Measurements from ENCODE around the gene ELL.

DNA sequence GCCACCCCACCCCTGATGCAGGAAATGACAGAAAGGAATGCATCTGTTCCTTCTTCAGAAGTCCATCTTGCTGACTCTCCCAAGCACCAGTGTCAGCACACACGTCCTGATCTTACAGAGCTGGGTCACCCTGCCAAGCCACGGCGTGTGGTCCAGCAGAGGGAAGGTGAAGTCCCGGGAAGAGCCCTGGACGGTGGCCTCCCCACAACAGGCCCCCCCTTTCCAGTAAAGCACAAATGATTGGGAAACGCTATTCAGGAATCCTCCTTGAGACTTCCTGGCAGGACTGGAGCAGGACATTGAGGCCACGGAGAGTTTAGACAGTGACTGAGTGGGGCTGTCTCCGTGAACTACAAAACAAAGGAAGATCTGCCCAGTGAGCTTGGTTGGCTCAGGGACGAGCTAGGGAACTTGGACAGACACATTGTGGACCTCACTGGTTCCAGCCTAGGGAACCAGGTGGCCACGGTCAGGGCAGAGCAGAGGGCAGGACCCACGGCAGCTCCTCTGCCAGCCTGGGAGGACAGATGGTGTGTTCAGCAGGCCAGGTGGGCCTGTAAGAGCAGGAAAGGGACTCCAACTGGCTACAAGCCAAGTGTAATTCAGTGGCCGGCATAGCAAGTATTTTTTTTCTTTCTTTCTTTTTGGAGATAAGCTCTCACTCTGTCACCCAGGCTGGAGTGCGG lies 41.7 kb downstream of the ELL start:
- TF ChIP-seq, protein P1, sequence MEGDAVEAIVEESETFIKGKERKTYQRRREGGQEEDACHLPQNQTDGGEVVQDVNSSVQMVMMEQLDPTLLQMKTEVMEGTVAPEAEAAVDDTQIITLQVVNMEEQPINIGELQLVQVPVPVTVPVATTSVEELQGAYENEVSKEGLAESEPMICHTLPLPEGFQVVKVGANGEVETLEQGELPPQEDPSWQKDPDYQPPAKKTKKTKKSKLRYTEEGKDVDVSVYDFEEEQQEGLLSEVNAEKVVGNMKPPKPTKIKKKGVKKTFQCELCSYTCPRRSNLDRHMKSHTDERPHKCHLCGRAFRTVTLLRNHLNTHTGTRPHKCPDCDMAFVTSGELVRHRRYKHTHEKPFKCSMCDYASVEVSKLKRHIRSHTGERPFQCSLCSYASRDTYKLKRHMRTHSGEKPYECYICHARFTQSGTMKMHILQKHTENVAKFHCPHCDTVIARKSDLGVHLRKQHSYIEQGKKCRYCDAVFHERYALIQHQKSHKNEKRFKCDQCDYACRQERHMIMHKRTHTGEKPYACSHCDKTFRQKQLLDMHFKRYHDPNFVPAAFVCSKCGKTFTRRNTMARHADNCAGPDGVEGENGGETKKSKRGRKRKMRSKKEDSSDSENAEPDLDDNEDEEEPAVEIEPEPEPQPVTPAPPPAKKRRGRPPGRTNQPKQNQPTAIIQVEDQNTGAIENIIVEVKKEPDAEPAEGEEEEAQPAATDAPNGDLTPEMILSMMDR (conservative IDR thresholded peaks at IDR 0.05 in 1 of 2, IDR thresholded peaks at IDR 0.05 in 1 of 2; ENCODE audit: extremely low read depth in 1 of 2, insufficient read depth in 1 of 2, low read depth in 1 of 2, low read length in 2 of 2) = no peak
- no peak for TF ChIP-seq EZH2 (IDR thresholded peaks at IDR 0.05; ENCODE audit: borderline replicate concordance, low read length)

Measured in mammary epithelial cell (primary cell).